ENCODE results near the gene MGAT4B.

The MGAT4B gene

DNA sequence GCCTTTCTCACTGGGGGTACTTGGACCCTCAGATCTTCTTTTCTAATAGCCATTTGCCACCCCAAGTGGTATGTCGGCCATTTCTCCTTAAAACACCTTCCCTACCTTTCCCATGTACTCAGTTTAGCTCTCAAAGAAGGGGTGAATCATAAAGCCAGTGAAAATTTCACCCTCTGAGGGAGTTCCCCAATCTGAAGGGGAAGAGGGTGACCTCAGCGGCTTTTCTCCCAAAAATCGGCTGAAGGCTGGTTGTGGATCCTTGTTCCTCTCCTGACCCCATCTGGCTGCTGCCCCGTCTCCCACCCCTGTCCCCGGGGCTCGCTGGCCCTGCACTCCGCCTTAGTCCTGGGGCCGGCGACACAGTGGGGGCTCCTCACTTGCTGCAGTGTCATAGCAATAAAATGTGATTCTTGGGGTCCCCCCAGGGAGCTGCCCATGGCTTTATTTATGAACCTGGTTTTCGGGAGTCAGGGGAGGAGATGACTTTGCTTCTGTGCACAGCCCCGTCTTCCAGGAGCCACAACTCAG lies 30.2 kb downstream of the MGAT4B start:
- Histone ChIP-seq H3K4me3 (ENCODE audit: low read depth, low read length) (no peak overlapping the region), H3K27ac (no peak overlapping the region), H3K36me3 (peaks cover 13% of the 10 kb centered on the region), H3K27me3 (ENCODE audit: insufficient read depth, low read depth, severe bottlenecking) (no peaks in the 10 kb centered on the region), H3K9me3 (ENCODE audit: severe bottlenecking) (no peaks in the 10 kb centered on the region)
- DNase-seq, result no peak
- TF ChIP-seq, protein P1, sequence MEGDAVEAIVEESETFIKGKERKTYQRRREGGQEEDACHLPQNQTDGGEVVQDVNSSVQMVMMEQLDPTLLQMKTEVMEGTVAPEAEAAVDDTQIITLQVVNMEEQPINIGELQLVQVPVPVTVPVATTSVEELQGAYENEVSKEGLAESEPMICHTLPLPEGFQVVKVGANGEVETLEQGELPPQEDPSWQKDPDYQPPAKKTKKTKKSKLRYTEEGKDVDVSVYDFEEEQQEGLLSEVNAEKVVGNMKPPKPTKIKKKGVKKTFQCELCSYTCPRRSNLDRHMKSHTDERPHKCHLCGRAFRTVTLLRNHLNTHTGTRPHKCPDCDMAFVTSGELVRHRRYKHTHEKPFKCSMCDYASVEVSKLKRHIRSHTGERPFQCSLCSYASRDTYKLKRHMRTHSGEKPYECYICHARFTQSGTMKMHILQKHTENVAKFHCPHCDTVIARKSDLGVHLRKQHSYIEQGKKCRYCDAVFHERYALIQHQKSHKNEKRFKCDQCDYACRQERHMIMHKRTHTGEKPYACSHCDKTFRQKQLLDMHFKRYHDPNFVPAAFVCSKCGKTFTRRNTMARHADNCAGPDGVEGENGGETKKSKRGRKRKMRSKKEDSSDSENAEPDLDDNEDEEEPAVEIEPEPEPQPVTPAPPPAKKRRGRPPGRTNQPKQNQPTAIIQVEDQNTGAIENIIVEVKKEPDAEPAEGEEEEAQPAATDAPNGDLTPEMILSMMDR (IDR thresholded peaks at IDR 0.05; ENCODE audit: low read depth, low read length), result no peak

DNA sequence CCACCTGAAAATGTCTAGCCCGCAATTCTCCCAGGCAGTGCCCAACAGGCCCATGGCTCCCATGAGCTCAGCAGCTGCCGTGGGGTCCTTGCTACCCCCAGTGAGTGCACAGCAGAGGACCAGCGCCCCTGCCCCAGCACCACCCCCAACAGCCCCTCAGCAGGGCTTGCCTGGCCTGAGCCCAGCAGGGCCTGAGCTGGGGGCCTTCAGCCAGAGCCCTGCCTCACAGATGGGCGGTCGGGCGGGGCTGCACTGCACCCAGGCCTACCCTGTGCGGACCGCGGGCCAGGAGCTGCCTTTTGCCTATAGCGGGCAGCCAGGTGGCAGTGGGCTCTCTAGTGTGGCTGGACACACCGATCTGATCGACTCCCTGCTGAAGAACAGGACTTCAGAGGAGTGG lies 32.2 kb downstream of the MGAT4B start:
- H3K9me3 ChIP-seq (ENCODE audit: severe bottlenecking), result no peaks in the 10 kb centered on the region
- H3K27me3 ChIP-seq (ENCODE audit: insufficient read depth, low read depth, severe bottlenecking), result no peaks in the 10 kb centered on the region
- H3K27ac ChIP-seq, result no peak overlapping the region
- DNase-seq, result no peak
- no peak overlapping the region for H3K4me3 ChIP-seq (ENCODE audit: low read depth, low read length)
- TF ChIP-seq, protein P1 (IDR thresholded peaks at IDR 0.05; ENCODE audit: low read depth, low read length), result no peak
- peaks cover 14% of the 10 kb centered on the region for H3K36me3 ChIP-seq

DNA sequence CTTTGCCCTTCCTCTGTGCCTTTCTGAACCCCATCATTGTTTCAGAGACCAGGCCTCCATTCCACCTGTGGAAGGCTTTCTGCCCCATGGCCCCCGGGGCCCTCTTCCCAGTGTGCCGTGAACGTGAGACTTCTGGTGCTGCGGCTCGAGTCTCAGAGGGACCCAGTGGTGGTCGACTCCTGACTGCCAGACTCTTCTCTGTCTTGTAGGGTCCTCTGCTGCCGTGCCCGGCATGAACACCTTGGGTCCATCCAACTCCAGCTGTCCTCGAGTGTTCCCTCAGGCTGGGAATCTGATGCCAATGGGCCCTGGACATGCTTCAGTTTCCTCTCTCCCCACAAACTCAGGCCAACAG lies 33.0 kb downstream of the MGAT4B start:
- DNase-seq, result no peak
- H3K27ac ChIP-seq, result no peak overlapping the region
- no peaks in the 10 kb centered on the region for H3K27me3 ChIP-seq (ENCODE audit: insufficient read depth, low read depth, severe bottlenecking)
- TF ChIP-seq, protein P1 (IDR thresholded peaks at IDR 0.05; ENCODE audit: low read depth, low read length), result no peak
- peaks cover 14% of the 10 kb centered on the region for H3K36me3 ChIP-seq
- H3K4me3 ChIP-seq (ENCODE audit: low read depth, low read length), result no peak overlapping the region
- H3K9me3 ChIP-seq (ENCODE audit: severe bottlenecking), result no peaks in the 10 kb centered on the region

DNA sequence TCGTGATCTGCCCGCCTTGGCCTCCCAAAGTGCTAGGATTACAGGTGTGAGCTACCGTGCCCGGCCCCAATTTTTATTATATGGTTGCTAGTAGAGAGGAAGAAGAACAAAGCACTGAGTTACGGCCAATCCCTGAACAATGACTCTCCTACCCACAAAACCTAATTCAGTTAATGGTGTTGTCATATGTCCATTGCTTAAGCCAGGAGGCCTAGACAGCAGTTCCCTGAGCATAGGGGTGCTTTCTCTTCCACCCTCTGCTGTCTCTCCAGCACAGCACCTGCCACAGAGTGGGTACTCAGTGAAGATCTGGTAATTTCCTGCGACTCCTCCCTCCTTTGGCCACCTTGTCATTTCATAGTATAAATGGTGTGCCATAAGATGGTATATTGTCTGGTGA lies 34.3 kb downstream of the MGAT4B start:
- no peaks in the 10 kb centered on the region for H3K27me3 ChIP-seq (ENCODE audit: insufficient read depth, low read depth, severe bottlenecking)
- H3K27ac ChIP-seq, result no peak overlapping the region
- H3K4me3 ChIP-seq (ENCODE audit: low read depth, low read length), result no peak overlapping the region
- H3K9me3 ChIP-seq (ENCODE audit: severe bottlenecking), result no peaks in the 10 kb centered on the region
- TF ChIP-seq, protein P1 (IDR thresholded peaks at IDR 0.05; ENCODE audit: low read depth, low read length), result no peak
- peaks cover 11% of the 10 kb centered on the region for H3K36me3 ChIP-seq
- no peak for DNase-seq

DNA sequence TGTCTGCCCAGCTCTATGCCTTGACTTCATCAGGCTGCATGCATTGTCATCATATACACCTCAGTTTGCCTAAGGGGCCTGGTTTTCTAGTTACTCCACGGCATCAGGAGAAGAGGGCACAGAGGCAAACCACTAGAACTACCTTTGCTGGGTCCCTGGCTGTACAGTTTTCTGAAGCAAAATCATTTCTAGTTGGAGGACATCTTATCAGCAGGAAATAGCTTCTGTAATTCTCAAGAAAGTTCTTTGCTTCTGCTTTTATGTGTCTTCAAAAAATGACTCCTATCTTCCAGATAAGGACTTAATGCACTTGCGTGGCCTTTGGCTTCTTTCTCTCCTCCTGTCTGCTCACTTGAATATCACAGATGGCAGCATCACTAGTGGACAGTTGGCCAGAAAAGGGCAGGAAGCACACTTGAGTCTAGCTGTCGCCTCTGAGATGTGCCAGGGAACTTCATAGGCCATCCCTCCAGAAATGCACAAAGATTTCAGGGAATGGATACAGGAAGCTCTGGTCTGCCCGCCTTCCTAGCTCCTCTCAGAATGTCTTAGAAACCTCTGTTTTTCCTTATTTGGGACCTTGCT lies 35.3 kb downstream of the MGAT4B start:
- TF ChIP-seq, protein P1 (IDR thresholded peaks at IDR 0.05; ENCODE audit: low read depth, low read length), result no peak
- H3K27me3 ChIP-seq (ENCODE audit: insufficient read depth, low read depth, severe bottlenecking), result no peaks in the 10 kb centered on the region
- H3K36me3 ChIP-seq, result peaks cover 14% of the 10 kb centered on the region
- no peaks in the 10 kb centered on the region for H3K9me3 ChIP-seq (ENCODE audit: severe bottlenecking)
- DNase-seq, result no peak
- H3K27ac ChIP-seq, result no peak overlapping the region
- no peak overlapping the region for H3K4me3 ChIP-seq (ENCODE audit: low read depth, low read length)

DNA sequence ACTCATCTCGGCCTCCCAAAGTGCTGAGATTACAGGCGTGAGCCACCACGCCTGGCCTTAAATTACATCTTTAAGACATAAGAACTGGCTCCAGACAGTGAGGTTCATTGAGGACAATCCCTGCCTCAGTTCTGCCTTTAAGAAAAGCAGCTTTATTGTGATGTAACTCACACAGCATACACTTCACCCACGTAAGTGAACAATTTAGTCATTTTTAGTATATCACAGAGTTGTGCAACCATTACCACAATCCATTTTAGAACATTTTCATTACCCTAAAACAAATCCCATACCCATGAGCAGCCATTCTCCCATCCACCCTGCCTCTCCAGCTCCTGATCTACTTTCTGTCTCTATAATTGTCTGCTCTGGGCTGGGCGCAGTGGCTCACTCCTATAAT lies 36.9 kb downstream of the MGAT4B start:
- Histone ChIP-seq H3K36me3 (peaks cover 24% of the 10 kb centered on the region), H3K27me3 (ENCODE audit: insufficient read depth, low read depth, severe bottlenecking) (no peaks in the 10 kb centered on the region), H3K9me3 (ENCODE audit: severe bottlenecking) (no peaks in the 10 kb centered on the region), H3K27ac (no peak overlapping the region), H3K4me3 (ENCODE audit: low read depth, low read length) (no peak overlapping the region)
- DNase-seq, result no peak
- TF ChIP-seq, protein P1 (IDR thresholded peaks at IDR 0.05; ENCODE audit: low read depth, low read length), result no peak

Measured in WERI-Rb-1 (cell line).